ENCODE results near the gene EPHA5.

Gene EPHA5

GRCh38 chr4:65559270-65559669 is 111.0 kb downstream of the EPHA5 start:
- no peaks in the 10 kb centered on the region for H3K36me3 ChIP-seq (ENCODE audit: control insufficient read depth in 2 of 2, insufficient read depth in 1 of 2, low read length in 2 of 2)
- no peak for TF ChIP-seq ZNF274 (IDR thresholded peaks at IDR 0.05; ENCODE audit: low read length)
- no peak for TF ChIP-seq ZNF274 (tag by site-specific recombination; IDR thresholded peaks at IDR 0.05; ENCODE audit: borderline replicate concordance)
- TF ChIP-seq ZNF354C (tag by site-specific recombination; IDR thresholded peaks at IDR 0.05; ENCODE audit: borderline replicate concordance, low read depth) = no peak
- TF ChIP-seq ZNF555 (tag by site-specific recombination; conservative IDR thresholded peaks at IDR 0.05) = no peak
- no peak for TF ChIP-seq SP2 (tag by site-specific recombination; IDR thresholded peaks at IDR 0.05)
- TF ChIP-seq ZNF530 (tag by site-specific recombination; IDR thresholded peaks at IDR 0.05; ENCODE audit: low read depth) = no peak
- TF ChIP-seq ZNF423 (tag by site-specific recombination; IDR thresholded peaks at IDR 0.05) = no peak
- no peak overlapping the region for H3K27ac ChIP-seq (ENCODE audit: extremely low read depth, low read depth, low read length)
- no peak overlapping the region for H3K4me3 ChIP-seq (ENCODE audit: low read depth, low read length)
- H3K9me3 ChIP-seq (ENCODE audit: control insufficient read depth, insufficient read depth, low read depth, low read length) = no peaks in the 10 kb centered on the region
- ChIA-PET POLR2A (no interaction called here), CTCF (no interaction called here)
- H3K4me1 ChIP-seq (ENCODE audit: control insufficient read depth, insufficient read depth, low read length) = no peaks in the 10 kb centered on the region

DNA sequence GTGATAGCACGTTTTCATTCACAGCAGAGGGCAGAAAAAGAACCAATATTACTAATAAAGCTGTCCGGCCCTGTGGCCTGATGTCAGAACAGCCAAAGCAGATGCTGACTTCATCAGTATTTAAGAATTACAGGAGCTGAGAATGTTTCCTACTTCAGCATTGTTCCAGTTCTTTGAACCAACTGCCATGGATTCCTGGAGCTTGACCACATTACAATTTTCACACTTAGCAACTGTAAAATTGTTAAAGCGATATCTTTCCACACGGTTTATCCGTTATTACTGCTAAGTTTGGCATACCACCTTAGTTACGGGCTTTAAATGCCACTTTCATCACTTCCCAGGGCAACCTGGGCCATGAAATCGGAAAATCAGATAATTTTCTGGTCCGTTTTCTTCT is 118.2 kb downstream of the EPHA5 start:
- POLR2A ChIA-PET = no interaction called here
- H3K4me3 ChIP-seq (ENCODE audit: low read depth, low read length) = no peak overlapping the region
- TF ChIP-seq ZNF133 (tag by site-specific recombination; IDR thresholded peaks at IDR 0.05) (no peak), ZNF221 (tag by site-specific recombination; IDR thresholded peaks at IDR 0.05; ENCODE audit: borderline replicate concordance) (no peak), ZFP3 (tag by site-specific recombination; IDR thresholded peaks at IDR 0.05; ENCODE audit: low read depth) (no peak), ZNF624 (tag by site-specific recombination; IDR thresholded peaks at IDR 0.05) (no peak), ZFP37 (tag by site-specific recombination; IDR thresholded peaks at IDR 0.05) (no peak), KLF9 (tag by site-specific recombination; IDR thresholded peaks at IDR 0.05; ENCODE audit: low read depth) (no peak), TRIM28 (IDR thresholded peaks at IDR 0.05; ENCODE audit: borderline replicate concordance, low read length) (no peak), BCL6B (tag by site-specific recombination; IDR thresholded peaks at IDR 0.05) (no peak), BCL11A (tag by site-specific recombination; IDR thresholded peaks at IDR 0.05; ENCODE audit: low read depth) (no peak), ZNF324 (tag by site-specific recombination; IDR thresholded peaks at IDR 0.05) (no peak), ZNF544 (tag by site-specific recombination; IDR thresholded peaks at IDR 0.05) (no peak), ZNF423 (tag by site-specific recombination; IDR thresholded peaks at IDR 0.05) (no peak), ZNF623 (tag by site-specific recombination; IDR thresholded peaks at IDR 0.05) (no peak)
- TF ChIP-seq, protein P1, sequence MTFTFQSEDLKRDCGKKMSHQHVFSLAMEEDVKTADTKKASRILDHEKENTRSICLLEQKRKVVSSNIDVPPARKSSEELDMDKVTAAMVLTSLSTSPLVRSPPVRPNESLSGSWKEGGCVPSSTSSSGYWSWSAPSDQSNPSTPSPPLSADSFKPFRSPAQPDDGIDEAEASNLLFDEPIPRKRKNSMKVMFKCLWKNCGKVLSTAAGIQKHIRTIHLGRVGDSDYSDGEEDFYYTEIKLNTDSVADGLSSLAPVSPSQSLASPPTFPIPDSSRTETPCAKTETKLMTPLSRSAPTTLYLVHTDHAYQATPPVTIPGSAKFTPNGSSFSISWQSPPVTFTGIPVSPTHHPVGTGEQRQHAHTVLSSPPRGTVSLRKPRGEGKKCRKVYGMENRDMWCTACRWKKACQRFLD (tag by site-specific recombination; IDR thresholded peaks at IDR 0.05) = no peak
- TF ChIP-seq, protein P2, sequence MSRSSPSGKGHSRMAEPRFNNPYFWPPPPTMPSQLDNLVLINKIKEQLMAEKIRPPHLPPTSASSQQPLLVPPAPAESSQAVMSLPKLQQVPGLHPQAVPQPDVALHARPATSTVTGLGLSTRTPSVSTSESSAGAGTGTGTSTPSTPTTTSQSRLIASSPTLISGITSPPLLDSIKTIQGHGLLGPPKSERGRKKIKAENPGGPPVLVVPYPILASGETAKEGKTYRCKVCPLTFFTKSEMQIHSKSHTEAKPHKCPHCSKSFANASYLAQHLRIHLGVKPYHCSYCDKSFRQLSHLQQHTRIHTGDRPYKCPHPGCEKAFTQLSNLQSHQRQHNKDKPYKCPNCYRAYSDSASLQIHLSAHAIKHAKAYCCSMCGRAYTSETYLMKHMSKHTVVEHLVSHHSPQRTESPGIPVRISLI (tag by site-specific recombination; IDR thresholded peaks at IDR 0.05) = no peak
- H3K36me3 ChIP-seq (ENCODE audit: control insufficient read depth in 2 of 2, insufficient read depth in 1 of 2, low read length in 2 of 2) = no peaks in the 10 kb centered on the region
- H3K27ac ChIP-seq (ENCODE audit: extremely low read depth, low read depth, low read length) = no peak overlapping the region
- CTCF ChIA-PET = no interaction called here
- H3K9me3 ChIP-seq (ENCODE audit: control insufficient read depth, insufficient read depth, low read depth, low read length) = no peaks in the 10 kb centered on the region
- no peaks in the 10 kb centered on the region for H3K4me1 ChIP-seq (ENCODE audit: control insufficient read depth, insufficient read depth, low read length)

DNA sequence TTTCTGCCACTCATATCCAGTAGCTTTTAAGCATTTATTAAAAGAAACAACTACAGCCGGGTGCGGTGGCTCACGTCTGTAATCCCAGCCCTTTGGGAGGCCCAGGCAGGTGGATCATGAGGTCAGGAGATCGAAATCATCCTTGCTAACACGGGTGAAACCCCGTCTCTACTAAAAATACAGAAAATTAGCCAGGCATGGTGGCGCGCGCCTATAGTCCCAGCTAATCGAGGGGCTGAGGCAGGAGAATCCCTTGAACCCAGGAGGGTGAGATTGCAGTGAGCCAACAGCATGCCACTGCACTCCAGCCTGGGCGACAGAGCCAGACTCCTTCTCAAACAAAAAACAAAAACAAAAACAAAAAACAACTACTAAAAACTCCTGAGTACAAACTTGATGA is 119.8 kb downstream of the EPHA5 start:
- Histone ChIP-seq H3K27ac (ENCODE audit: extremely low read depth, low read depth, low read length) (no peak overlapping the region), H3K4me3 (ENCODE audit: low read depth, low read length) (no peak overlapping the region), H3K4me1 (ENCODE audit: control insufficient read depth, insufficient read depth, low read length) (no peaks in the 10 kb centered on the region), H3K9me3 (ENCODE audit: control insufficient read depth, insufficient read depth, low read depth, low read length) (no peaks in the 10 kb centered on the region), H3K36me3 (ENCODE audit: control insufficient read depth in 2 of 2, insufficient read depth in 1 of 2, low read length in 2 of 2) (no peaks in the 10 kb centered on the region)
- ChIA-PET POLR2A (no interaction called here), CTCF (no interaction called here)
- TF ChIP-seq ZXDB (tag by site-specific recombination; IDR thresholded peaks at IDR 0.05) (no peak), ZNF670 (tag by site-specific recombination; IDR thresholded peaks at IDR 0.05; ENCODE audit: low read depth) (no peak), YY2 (tag by site-specific recombination; IDR thresholded peaks at IDR 0.05) (no peak), ZNF239 (tag by site-specific recombination; IDR thresholded peaks at IDR 0.05) (no peak), OSR2 (tag by site-specific recombination; IDR thresholded peaks at IDR 0.05) (no peak)

Data from HEK293 (cell line).